IMR-90 (cell line): Measurements from ENCODE around the gene COL28A1. TPM values are rescaled to one million over a fixed set of nuclear protein-coding genes. Genes with fewer than 3 reads are reported as not detected.

Experiments used
- ATAC-seq: fragments of 200-7000 bp; cut with Tn5 transposase; 2 replicates; pipeline ENCODE4 v1.9.1; 2020; ENCODE audit warnings: low read depth, mild to moderate bottlenecking, moderate library complexity
- BruUV-seq: library from RNA; stranded (reverse); fragments of 400-500 nt; replicated peaks from 2 replicates; lab custom pipeline; 2021; lab: Mats Ljungman, UMichigan
- CTCF ChIA-PET: fragments of 300-600 bp; formaldehyde crosslinking; extraction: SDS; loops from one replicate; lab custom pipeline; 2021; ENCODE audit warnings: antibody characterized with exemption; lab: Yijun Ruan, JAX
- POLR2A ChIA-PET: fragments of 300-600 bp; sonication (Branson Sonifier 250); formaldehyde crosslinking; loops from one replicate; lab custom pipeline; 2022; ENCODE audit warnings: antibody characterized with exemption; ENCODE audit not compliant: unreplicated experiment; lab: Charles Lee
- DNase-seq: peaks from one replicate; pipeline ENCODE4 v3.0.0; 2013
- H2AFZ ChIP-seq: replicated peaks from 2 replicates; pipeline ENCODE3; 2013; ENCODE audit warnings: low read length, mild to moderate bottlenecking; ENCODE audit not compliant: poor library complexity
- H2AK5ac ChIP-seq: 2 replicates; pipeline ENCODE4 v1.6.1; 2013; ENCODE audit warnings: low read depth, low read length, inconsistent platforms
- H2AK9ac ChIP-seq: replicated peaks from 2 replicates; pipeline ENCODE3; 2013; ENCODE audit warnings: mild to moderate bottlenecking, low read depth, low read length, moderate library complexity; ENCODE audit not compliant: poor library complexity
- H2BK120ac ChIP-seq: 2 replicates; pipeline ENCODE4 v1.6.1; 2013; ENCODE audit warnings: low read depth, low read length, inconsistent platforms
- H2BK15ac ChIP-seq: 3 replicates; pipeline ENCODE4 v1.6.1; 2013; ENCODE audit warnings: low read depth, low read length, inconsistent platforms
- H2BK20ac ChIP-seq: 2 replicates; pipeline ENCODE4 v1.6.1; 2013; ENCODE audit warnings: low read depth, mild to moderate bottlenecking, inconsistent platforms, low read length, moderate library complexity
- H2BK5ac ChIP-seq: 2 replicates; pipeline ENCODE4 v1.6.1; 2013; ENCODE audit warnings: mild to moderate bottlenecking, low read depth, low read length, inconsistent platforms; ENCODE audit not compliant: poor library complexity, severe bottlenecking
- H3K14ac ChIP-seq: replicated peaks from 2 replicates; pipeline ENCODE4 v1.6.1; 2013; ENCODE audit warnings: low read depth, low read length, inconsistent platforms
- H3K18ac ChIP-seq: 2 replicates; pipeline ENCODE4 v1.6.1; 2013; ENCODE audit warnings: low read depth, low read length, control low read depth
- H3K23ac ChIP-seq: 2 replicates; pipeline ENCODE4 v1.6.1; 2013; ENCODE audit warnings: low read depth, low read length, inconsistent platforms
- H3K27ac ChIP-seq: 2 replicates; pipeline ENCODE4 v1.5.1; 2013; ENCODE audit warnings: mild to moderate bottlenecking, control low read depth, low read length; ENCODE audit not compliant: insufficient read depth
- H3K27me3 ChIP-seq: 2 replicates; pipeline ENCODE4 v1.6.1; 2013; ENCODE audit warnings: low read length; ENCODE audit not compliant: control insufficient read depth, insufficient read depth
- H3K36me3 ChIP-seq: 2 replicates; pipeline ENCODE4 v1.6.1; 2013; ENCODE audit warnings: low read length, mixed read lengths; ENCODE audit not compliant: control insufficient read depth, insufficient read depth
- H3K4ac ChIP-seq: 2 replicates; pipeline ENCODE4 v1.6.1; 2013; ENCODE audit warnings: low read depth, low read length, inconsistent platforms
- H3K4me1 ChIP-seq: 2 replicates; pipeline ENCODE4 v1.6.1; 2013; ENCODE audit warnings: low read length, mixed read lengths; ENCODE audit not compliant: control insufficient read depth, insufficient read depth
- H3K4me2 ChIP-seq: 2 replicates; pipeline ENCODE4 v1.6.1; 2013; ENCODE audit warnings: low read depth, mild to moderate bottlenecking, control low read depth, low read length, moderate library complexity
- H3K4me3 ChIP-seq: 2 replicates; pipeline ENCODE4 v1.5.1; 2013; ENCODE audit warnings: low read depth, mild to moderate bottlenecking, control low read depth, low read length, moderate library complexity; ENCODE audit not compliant: insufficient read depth
- H3K56ac ChIP-seq: 2 replicates; pipeline ENCODE4 v1.6.1; 2013; ENCODE audit warnings: low read length, inconsistent platforms; ENCODE audit not compliant: insufficient read depth; ENCODE audit errors: extremely low read depth
- H3K79me1 ChIP-seq, 2 experiments: 2 replicates each; pipeline ENCODE4 v1.6.1; 2013; ENCODE audit warnings: low read length in 2 of 2, inconsistent platforms in 1 of 2, low read depth in 1 of 2
- H3K9ac ChIP-seq: 2 replicates; pipeline ENCODE4 v1.6.1; 2013; ENCODE audit warnings: low read depth, low read length, control low read depth
- H3K9me1 ChIP-seq: 2 replicates; pipeline ENCODE4 v1.6.1; 2013; ENCODE audit warnings: low read length, inconsistent platforms; ENCODE audit not compliant: insufficient read depth
- H3K9me3 ChIP-seq: 2 replicates; pipeline ENCODE4 v1.6.1; 2013; ENCODE audit warnings: low read length; ENCODE audit not compliant: control insufficient read depth, insufficient read depth
- H4K20me1 ChIP-seq: 2 replicates; pipeline ENCODE4 v1.6.1; 2013; ENCODE audit warnings: low read length, inconsistent platforms; ENCODE audit not compliant: insufficient read depth
- H4K5ac ChIP-seq: 2 replicates; pipeline ENCODE4 v1.6.1; 2013; ENCODE audit warnings: mild to moderate bottlenecking, low read depth, low read length, control low read depth
- H4K8ac ChIP-seq, 2 experiments: 2 replicates each; pipeline ENCODE4 v1.6.1; 2013; ENCODE audit warnings: low read depth in 2 of 2, low read length in 2 of 2, control low read depth in 1 of 2, inconsistent platforms in 1 of 2
- H4K91ac ChIP-seq: 2 replicates; pipeline ENCODE4 v1.6.1; 2013; ENCODE audit warnings: low read depth, low read length, inconsistent platforms; ENCODE audit not compliant: insufficient read depth
- CEBPB ChIP-seq: IDR thresholded peaks from 2 replicates; pipeline ENCODE4 v1.6.1; 2012; ENCODE audit warnings: low read depth, low read length, improper control_type of control experiment
- CHD1 ChIP-seq: IDR thresholded peaks from 2 replicates; pipeline ENCODE4 v1.6.1; 2012; ENCODE audit warnings: low read depth, low read length, improper control_type of control experiment
- FOS ChIP-seq: fragments of 150-350 bp; IDR thresholded peaks from 2 replicates; pipeline ENCODE4 v1.6.1; 2016; ENCODE audit warnings: low read depth, low read length
- MAZ ChIP-seq: IDR thresholded peaks from 2 replicates; pipeline ENCODE4 v1.6.1; 2012; ENCODE audit warnings: low read depth, mild to moderate bottlenecking, low read length, improper control_type of control experiment, moderate library complexity, borderline replicate concordance
- NFE2L2 ChIP-seq: fragments of 150-350 bp; IDR thresholded peaks from 2 replicates; pipeline ENCODE4 v1.6.1; 2016; ENCODE audit warnings: low read depth, mild to moderate bottlenecking, low read length
- RAD21 ChIP-seq: IDR thresholded peaks from 2 replicates; pipeline ENCODE4 v1.6.1; 2012; ENCODE audit warnings: low read length, improper control_type of control experiment
- RFX5 ChIP-seq: IDR thresholded peaks from 2 replicates; pipeline ENCODE4 v1.8.0; 2012; ENCODE audit warnings: low read depth, mild to moderate bottlenecking, low read length, moderate library complexity
- dilution Hi-C: fragments of 300-500 bp; cut with HindIII; formaldehyde crosslinking; loops from one replicate; pipeline ENCODE4 v1.14.3; 2018; ENCODE audit warnings: low sequenced_read_pairs; ENCODE audit not compliant: unreplicated experiment
- in situ Hi-C: fragments of 300-500 bp; cut with MboI; formaldehyde crosslinking; loops from 3 replicates; pipeline ENCODE4 v1.14.3; 2019; ENCODE audit warnings: low sequenced_read_pairs, inconsistent platforms, mixed read lengths
- intact Hi-C: fragments of 100-400 bp; cut with micrococcal nuclease; formaldehyde crosslinking; loops from 2 replicates; pipeline ENCODE4 v1.10.0; 2022
- polyA plus RNA-seq, 3 experiments: library from polyadenylated mRNA; depleted of rRNA; stranded (reverse); fragments of >200 nt; gene quantifications; 2 replicates each; pipeline ENCODE4 v1.2.3, GENCODE V29; 2012; ENCODE audit warnings: low replicate concordance in 1 of 3
- total RNA-seq: library from RNA; depleted of rRNA; stranded (reverse); fragments of >200 nt; gene quantifications from 2 replicates; pipeline ENCODE4 v1.2.3, GENCODE V29; 2012

Gene COL28A1
- total and polyA plus RNA-seq, 2 of the 4 experiments (the other 2 are of a cell fraction) = under 0.01 to 0.05 TPM

DNA sequence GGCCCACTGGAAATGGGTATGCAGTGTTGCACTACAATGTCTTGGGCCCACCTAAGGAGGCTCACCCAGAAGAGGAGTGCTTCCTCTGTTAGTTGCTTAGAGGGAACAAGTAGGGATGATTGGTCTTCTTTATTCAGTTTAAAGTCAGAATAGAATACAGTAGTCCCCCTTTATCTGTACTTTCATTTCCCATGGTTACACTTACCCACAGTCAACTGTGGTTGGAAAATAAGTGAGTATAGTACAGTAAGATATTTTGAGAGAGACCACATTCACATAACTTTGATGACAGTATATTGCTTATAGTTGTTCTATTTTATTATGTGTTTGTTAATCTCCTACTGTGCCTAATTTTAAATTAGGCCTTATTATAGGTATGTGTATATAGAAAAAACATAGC, 151.4 kb downstream of the COL28A1 start:
- Histone ChIP-seq H2BK20ac (no peak overlapping the region), H3K23ac (no peak overlapping the region), H4K8ac (no peak overlapping the region), H3K9ac (no peak overlapping the region), H2AK5ac (no peak overlapping the region), H3K4ac (no peak overlapping the region), H3K4me1 (no peaks in the 10 kb centered on the region), H3K9me1 (no peaks in the 10 kb centered on the region), H3K36me3 (no peaks in the 10 kb centered on the region), H2AK9ac (no peak overlapping the region), H3K56ac (no peak overlapping the region), H3K18ac (no peak overlapping the region), H2BK5ac (no peak overlapping the region), H3K4me2 (no peak overlapping the region), H2BK120ac (no peak overlapping the region), H4K20me1 (no peaks in the 10 kb centered on the region), H2BK15ac (no peak overlapping the region), H3K27ac (no peak overlapping the region), H4K91ac (no peak overlapping the region), H3K79me1 (no peaks in the 10 kb centered on the region), H4K5ac (no peak overlapping the region), H3K14ac (no peak overlapping the region), H3K4me3 (no peak overlapping the region), H3K27me3 (no peaks in the 10 kb centered on the region), H2AFZ (no peak overlapping the region), H3K9me3 (no peaks in the 10 kb centered on the region)
- TF ChIP-seq CEBPB = no peak
- TF ChIP-seq RAD21 = no peak
- TF ChIP-seq NFE2L2 = no peak
- no peak for TF ChIP-seq MAZ
- no peak for TF ChIP-seq CHD1
- TF ChIP-seq RFX5 = no peak
- TF ChIP-seq FOS = no peak
- dilution Hi-C loops = no loop called here
- no peak for DNase-seq
- CTCF ChIA-PET = no interaction called here
- BruUV-seq = no TSS peak
- no peak for ATAC-seq
- intact Hi-C loops = no loop called here
- POLR2A ChIA-PET = no interaction called here
- in situ Hi-C loops = no loop called here
